ENCODE results near the gene PARD3B.

Gene PARD3B

DNA sequence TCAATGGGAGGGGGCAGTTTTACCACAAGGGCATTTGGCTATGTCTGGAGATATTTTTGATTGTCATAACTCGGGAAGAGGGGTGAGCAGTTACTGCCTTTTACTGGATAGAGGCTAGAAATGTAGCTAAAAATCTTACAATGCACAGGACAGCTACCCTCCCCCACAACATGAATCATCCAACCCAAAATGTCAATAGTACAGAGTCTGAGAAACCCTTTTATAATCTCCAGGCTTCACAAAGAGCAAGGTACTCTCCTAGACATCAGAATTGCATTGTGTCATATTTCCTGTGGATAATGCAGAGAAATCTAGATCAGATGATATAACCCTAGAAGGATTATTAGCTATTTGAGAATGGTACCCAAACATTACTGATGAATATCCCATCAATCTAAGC is 859.9 kb downstream of the PARD3B start:
- DNase-seq (ENCODE audit: low spot score) = no peak

DNA sequence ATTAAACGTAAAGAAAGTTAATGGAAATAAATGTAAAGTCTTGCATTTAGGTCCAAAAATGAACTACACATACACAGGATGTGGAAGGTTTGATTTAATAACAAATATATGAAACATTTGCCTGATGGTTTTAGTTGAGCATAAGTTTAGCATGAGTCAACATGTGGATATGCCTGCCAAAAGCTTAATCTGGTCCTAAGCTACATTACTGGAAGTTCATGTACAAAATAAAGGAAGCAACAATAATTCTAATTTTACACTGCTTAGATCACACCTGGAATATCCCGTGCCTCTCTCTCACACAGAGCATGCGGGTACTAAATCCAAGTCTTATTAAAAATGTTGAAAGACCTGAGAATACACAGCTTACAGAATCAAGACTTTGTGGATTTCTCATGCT is 860.5 kb downstream of the PARD3B start:
- no peak for DNase-seq (ENCODE audit: low spot score)

DNA sequence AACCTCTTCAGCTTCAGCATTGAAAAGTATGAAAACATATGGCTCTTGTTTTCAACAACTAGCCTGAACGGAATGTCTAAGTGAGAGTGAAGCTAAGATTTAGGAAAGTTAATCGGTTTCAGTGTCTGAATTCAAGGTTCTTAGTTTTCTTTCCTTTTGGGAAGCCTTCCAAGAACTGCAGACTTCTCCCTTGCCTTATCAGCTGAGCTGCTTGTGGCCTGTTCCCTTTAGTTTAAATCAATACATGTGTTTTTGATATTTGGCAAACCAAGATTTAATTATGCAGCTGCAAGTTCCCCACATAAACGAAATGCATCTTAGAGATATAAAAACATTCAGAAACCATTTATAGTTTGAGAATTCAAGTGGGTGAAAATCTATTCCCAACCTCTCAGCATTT is 862.7 kb downstream of the PARD3B start:
- DNase-seq (ENCODE audit: low spot score) = no peak

DNA sequence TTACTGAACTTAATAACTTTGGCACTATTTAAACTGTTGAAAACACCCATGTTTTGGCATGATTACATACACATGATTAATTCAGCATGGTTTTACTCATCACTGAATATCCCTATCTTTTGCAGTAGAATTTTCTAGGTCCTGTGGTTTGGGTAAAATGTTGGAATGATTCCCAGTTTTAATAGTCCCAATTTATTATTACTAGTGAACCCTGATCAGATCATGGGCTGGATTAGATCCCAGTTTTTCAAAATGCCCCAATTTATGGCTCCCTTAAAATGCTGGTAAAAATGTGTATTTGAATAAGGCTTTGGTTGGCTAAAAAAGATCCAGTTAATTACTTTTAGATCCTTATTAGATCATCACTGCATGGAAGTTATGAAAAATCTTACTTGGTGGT is 863.4 kb downstream of the PARD3B start:
- no peak for DNase-seq (ENCODE audit: low spot score)

DNA sequence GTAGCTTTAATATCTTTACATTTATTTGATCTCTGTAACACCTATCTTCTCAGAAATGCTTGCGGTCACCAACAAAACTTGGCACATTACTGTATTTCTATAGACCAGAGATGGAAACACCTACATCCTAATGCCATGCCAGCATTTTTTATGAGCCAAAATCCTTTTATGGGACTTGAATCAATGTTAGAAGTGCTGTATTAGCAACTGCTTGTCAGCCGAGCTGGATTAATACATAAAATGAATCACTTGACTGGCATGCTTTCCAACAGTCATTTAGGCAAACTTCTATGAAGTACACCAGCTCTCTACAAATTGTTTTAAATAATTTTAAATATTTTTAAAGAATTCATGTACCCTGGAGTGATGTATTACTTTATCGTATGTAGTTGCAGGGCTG is 864.1 kb downstream of the PARD3B start:
- DNase-seq (ENCODE audit: low spot score) = no peak

DNA sequence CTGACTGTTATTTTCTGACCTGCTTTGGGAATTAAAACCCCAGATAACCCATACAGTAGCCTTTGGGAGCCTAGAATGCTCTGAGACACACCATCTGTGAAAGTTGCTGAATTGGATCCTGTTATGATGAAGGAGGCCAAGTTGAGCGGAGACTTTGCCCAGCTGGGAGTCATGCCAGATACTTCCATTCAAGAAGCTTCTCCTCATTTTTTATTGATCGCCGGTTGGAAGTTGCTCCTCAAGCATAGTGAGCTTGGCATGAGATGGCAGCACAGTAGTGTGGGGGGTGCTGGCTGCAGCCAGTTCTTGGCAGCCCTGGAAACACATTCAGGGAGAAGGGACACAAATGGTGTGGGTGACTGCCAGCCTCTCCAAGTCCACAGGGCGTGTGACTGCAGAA is 866.3 kb downstream of the PARD3B start:
- DNase-seq (ENCODE audit: low spot score) = no peak

DNA sequence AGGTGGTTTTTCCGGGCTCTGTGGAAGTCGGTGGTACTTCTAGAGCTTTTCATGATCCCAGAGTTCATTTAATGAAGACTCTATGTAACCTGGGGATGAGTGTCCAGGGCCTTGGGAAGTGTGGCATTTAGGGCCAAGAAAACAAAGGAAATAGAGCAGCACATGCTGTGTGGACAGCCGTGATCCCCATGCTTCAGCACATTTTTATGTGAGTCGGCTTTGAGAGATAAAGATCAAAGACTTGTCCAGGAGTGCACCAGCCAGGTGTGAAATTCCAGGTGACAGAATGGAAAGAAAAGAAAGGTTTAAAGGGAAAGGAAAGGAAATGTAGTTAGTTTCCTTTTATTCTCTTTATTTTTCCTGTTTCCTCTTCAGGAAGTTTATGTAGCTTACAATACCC is 879.1 kb downstream of the PARD3B start:
- no peak for DNase-seq (ENCODE audit: low spot score)

DNA sequence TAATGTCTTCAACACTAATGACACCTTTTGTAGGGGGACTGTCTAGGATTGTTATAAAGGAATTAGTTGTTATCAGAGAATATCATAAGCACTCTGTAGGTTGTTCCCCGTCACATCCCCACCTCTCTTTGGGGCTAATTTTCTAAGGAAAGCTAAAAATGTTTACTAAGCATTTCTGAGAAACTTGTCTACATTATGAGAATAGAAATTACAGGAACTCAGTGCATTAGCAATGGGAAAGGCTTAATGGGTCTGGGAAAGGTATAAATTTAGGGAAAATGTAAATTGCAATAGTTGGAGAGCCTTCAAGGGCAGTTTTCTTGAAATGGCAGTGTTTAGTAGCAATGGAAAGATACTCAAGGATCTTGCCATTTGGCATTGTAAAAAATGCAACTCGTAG is 879.8 kb downstream of the PARD3B start:
- DNase-seq (ENCODE audit: low spot score) = no peak

DNA sequence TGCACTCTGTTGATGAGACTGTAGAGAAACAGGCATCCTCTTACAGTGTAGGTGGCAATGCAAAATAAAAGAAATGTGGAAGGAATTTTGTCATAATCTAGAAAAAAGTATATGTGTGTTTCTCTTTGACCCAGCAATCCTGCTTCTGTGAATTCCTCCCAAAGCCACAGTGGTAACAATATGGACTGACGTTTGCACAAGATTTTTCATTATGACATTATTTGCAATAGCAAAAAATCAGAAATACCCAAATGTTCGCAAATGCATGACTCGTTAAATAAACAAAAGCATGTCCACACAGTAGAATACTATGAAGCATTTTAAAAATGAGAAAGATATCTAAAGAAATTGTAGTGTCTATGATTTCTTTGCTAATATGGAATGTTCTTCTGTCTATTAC is 881.8 kb downstream of the PARD3B start:
- DNase-seq (ENCODE audit: low spot score) = no peak

DNA sequence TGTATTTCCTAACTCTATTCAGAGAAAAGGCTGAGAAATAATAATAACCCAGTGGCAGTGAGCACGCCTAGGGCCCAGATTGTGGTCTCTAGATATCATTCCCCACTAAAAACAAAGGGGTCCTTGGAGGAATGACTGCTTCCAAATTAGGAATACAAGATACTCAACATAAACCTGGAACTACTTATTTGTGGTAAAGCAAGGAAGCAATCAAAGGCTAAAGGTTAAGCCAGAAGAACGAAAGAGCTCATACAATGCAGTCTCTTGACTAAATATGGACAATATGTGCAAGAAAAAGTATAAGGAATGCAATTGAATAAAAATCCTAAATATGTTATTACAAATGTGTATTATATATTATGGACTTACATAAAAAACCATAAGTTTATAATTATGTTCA is 883.5 kb downstream of the PARD3B start:
- no peak for DNase-seq (ENCODE audit: low spot score)

DNA sequence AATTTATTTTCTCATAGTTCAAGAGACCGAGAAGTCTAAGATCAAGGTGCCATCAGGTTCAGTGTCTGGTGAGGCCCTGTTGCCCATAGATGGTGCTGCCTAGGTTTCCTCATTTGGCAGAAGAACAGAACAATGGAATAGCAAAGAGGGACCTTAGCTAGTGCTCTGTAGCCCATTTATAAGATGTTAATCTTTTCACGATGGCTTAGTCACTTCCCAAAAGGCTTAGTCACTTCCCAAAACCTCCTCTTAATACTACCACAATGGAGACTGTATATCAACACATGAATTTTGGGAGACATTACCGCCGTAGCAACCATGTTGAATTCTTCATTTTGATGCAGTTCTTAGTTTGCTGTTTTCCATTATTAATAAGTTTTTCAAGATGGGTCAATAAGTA is 890.7 kb downstream of the PARD3B start:
- DNase-seq (ENCODE audit: low spot score) = no peak

DNA sequence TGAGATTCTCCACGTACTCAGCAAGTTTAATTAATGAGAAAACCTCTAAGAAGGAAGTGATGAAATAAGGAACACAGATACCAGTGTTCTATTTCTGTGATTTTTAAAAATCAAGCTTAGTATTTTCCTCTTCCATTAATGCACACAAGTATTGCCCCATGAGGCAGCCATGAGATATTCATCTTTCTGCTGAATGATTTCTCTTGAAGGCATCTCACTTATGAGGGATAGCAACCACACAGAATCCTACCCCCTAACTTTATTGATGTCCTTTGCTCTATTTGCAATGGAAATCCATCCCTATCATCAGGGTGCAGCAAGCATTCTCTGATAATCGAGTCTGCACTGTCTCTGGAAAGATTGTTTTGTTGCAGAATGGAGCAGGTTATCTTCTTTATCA is 893.0 kb downstream of the PARD3B start:
- DNase-seq (ENCODE audit: low spot score) = no peak

DNA sequence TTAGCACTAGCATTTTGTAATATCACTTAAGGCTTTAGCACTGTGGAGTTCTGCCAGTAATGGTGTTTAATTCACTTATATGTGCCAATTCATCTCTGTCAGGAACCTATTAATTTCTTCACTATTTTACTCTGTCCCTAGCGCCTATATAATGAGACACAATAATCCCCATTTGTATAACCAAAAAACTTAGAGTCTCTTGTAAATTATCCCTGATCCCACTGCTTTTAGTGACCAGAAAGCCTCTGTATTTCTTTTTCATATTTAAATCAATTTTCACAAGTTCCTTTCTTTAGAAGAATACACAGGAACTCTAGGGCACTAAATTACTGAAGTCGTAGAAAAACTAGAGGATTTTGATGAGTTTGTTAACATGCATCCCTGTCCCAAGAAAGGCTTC is 894.3 kb downstream of the PARD3B start:
- no peak for DNase-seq (ENCODE audit: low spot score)

DNA sequence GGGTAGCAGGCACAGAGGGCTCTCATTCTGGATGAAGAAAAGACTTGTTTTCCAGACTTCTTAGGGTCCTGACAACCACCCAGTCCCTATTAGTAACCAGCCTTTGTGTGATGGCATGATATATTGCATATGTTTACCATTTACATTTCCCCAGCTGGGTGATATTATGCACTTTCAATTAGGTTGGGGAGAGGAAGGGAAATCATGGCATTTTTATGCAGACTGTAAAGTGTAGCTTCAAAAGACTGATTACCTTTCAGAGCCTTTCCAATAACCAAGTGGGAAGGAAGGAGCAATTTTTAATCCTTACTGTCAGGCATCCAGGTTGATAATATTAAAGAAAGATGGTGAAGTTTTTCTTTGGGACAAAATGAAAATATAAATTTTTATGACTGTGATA is 896.2 kb downstream of the PARD3B start:
- DNase-seq (ENCODE audit: low spot score) = no peak

DNA sequence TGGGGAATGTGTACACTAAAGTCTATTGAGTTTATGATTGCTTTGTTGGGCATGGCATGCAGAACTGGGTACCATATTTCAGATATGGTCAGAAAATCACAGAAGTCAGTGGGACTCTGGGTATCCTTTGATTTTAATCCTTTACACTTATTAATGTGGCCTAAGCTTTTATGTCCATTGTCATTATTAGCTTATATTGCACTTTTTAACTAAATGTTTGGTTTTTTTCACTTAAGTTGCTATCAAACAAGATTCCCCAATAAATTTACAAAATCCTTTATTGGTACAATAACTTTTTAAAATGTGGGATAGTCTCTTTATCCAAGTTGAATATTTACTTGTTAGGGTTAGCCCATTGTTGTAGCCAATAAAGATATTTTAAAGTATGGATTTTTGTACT is 902.9 kb downstream of the PARD3B start:
- no peak for DNase-seq (ENCODE audit: low spot score)

DNA sequence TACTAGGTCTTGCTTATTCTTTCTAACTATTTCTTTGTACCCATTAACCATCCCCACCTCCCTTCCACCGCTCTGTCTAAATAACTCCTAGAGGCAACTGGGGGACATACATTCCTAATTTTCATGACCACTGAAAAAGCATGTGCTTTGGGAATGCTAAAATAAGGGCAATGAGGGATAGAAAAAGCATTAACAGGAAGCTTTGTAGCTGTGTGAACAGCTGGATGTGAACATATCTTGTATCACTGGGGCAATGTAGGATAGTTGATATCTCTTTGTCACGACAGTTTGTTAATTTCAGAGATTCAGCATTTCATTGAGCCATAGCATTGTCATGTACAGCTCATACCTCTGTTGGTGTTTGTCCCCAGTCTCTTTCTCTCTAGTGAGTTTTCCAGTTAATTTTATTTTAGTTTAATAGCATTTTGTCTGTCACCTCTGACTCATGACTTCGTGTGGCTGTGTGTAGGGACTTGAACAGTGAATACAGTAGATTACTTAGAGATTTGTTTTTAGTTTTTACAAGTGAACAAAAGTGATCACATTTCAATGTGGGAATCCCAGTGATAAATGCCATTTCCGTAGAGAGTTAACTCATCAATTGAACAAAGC is 906.7 kb downstream of the PARD3B start:
- no peak for DNase-seq (ENCODE audit: low spot score)

DNA sequence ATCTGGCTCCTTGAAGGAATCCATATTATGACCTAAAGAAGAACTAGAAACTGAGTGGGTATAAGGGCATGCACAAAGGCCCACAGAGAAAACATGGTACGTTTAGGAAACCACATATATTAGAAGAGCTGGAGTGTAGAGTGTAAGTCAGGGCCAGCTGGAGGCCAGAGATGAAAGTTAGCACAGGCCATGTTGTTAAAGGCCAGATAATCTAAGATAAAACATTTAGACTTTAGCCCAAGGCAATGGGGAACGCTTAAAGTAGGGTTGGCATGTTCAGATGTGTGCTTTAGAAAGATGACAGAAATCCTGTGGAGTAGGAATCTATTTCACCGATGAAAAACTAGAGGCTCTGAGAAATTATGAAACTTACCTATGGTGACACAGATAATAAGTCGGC is 907.9 kb downstream of the PARD3B start:
- DNase-seq (ENCODE audit: low spot score) = no peak

DNA sequence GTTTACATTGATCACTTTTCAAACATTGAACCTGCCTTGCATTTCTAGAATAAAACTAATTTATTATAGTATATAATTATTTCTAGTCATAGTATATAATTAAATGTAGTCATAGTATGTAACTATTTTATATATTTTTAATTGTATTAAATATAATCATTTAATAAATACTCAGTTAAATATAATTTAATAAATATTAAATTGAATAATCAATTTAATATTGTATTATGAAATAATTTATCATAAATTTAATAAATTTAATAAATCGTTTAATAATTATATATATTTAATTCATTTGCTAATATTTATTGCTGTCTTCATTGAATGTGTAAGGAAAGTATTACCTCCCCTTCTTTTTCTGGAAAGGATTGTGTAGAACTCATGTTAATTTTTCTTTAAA is 911.4 kb downstream of the PARD3B start:
- DNase-seq (ENCODE audit: low spot score) = no peak

DNA sequence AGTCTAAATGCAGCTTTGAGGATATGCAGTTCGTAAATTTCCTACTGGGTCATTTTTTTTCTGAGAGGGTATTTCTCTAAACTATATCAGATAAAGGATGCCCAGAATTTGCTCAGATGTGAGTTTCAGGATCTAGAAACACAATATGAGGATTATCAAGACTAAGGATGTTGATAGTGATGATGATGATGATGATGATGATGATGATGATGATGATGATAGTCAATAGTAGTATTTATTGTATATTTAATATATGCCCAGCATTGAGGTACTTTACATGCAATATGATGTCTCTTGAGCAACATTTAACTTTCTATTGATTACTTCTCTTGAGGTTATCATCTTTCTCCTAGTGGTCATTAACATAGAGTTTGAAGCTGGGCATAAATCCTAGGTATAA is 914.9 kb downstream of the PARD3B start:
- DNase-seq (ENCODE audit: low spot score) = no peak

DNA sequence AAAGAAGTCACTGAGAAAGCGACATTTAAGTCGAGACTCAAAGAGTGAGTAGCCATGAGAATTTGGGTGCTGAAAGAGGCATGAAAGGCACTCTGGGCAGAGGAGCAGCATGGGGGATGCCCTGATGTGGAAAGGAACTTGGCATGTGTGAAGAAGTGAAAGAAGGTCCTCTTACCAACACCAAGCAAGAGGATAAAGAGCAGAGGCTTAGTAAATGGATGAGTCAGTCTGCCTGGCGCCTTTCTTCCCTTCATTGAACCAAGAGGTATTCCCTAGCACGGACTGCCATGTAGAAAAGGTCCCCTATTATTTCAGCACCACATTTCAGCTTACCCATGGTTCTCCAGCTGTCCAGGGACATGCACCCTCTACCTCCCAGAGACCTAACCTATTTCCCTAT is 915.9 kb downstream of the PARD3B start:
- DNase-seq (ENCODE audit: low spot score) = no peak

DNA sequence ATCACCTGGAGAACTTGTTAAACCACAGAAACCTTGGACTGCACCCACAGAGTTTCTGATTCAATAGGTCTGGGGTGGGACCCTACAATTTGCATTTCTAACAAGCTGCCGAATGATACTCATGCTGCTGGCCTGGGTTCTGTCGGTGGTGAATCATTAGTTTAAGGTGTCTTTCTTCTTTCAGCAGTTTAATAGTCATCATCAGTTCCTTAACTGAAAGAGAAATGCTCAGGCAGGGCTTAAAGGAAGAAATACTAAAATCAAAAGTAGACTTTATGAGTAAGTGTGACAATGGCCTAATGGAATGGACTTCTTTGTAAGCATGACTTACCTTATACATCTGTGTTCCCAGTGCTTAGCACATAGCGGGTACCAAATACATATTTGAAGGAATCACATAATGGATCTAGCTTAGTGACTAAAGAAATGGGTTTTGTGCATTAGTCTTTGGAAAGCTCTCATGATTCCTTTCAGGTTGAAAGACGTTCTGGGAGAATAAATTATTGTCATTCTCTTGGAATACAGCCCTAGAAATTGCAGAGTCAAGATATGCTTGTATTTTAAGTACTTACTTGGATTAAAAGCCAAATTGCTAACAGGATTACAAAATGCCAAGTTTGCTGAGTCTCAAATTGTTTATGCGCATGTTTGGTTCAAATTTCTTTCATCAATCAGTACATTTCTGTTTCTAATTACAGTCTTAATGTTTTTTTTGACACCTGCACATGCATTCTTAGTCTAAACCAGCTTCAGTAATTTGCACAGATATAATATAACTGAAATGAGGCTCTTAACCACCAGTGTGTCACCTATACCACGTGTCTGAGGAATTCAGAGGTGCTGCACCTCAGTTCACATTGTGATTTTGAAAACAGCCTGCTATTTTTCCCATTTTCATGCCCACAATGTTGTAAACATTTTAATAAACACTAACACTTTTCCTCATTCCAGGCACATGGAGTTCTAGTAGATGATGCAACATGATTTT is 916.7 kb downstream of the PARD3B start:
- no peak for DNase-seq (ENCODE audit: low spot score)

DNA sequence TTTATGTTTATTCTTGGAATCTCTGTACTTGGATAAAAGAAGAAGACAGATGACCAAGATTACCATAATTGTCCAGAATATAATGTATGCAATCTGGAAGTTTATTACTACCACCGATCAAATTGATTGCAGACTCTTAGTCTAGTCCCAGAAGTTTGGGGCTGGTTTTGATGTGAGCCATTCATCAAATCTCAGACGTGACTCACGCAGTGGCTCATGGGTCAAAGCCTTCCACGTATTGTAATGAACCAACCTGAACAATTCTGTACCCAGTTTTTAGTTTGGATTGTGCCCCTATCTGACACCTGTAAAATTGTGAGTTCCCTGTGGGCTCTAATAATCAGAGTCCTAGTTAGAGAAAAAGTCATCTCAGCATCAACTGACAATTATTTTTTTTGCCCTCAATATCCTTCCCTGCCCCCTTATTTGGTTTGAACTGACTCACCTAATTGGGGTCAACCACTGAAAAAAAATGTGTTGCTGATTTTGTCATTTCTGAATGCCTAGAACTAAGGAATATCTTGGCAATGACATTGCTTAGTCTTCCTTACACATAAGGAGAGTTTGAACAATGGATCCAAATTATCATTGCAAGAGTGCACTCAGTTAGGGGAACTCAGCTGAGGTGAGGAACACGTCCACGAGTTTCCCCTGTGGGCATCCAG is 917.5 kb downstream of the PARD3B start:
- DNase-seq (ENCODE audit: low spot score) = no peak

DNA sequence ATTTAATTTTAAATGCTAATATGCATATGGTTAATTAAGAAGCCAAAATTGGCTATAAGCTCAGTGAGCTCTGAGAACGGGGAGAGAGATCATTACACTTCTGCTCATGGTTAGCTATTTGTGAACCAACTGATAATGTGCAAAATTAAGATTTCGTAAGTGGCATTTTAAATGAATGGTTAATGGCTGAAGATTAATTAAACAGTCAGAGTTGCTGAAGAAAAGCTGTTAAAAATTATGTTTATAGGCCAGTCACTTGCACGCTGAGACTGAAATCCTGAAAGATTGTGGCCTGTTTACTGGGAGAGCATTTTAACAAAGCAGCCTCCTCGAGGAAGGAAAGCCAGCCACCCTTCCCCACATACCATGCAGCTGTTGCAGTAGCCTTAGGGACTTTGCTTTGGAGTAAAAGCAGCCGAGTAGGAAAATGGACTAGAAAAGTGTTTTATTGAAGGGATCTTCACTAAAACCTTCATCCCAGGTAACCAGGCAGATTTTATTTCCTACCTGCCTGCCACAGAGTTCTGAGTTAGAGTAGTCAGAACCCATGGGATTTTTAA is 918.3 kb downstream of the PARD3B start:
- no peak for DNase-seq (ENCODE audit: low spot score)
